Measurements from ENCODE around the gene SECISBP2.
"Not testable (repeated sequence)": the region's sequence is repeated elsewhere in the genome, so short reads cannot be mapped to it uniquely, and the experiment has no call there.

SECISBP2 gene

DNA sequence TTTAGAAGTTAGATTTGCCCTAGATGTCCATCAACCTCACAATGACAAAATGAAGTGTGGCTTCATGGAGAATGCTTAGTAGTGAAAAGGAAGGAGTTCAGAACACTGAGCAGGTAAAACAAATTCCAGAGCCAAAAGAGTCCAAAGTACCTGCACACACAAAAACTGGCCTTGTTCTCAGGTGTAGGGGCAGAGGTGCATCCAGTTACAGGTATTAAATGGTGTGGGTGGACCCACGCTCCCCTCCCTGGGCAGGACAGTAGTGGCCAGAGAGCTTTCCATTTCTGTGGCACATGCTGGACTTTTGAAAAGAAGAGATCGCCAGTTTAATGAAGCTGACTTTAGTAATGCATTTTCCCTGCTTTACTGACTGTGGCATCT lies 47.2 kb downstream of the SECISBP2 start:
- peak; percentile 47 for DNase-seq

DNA sequence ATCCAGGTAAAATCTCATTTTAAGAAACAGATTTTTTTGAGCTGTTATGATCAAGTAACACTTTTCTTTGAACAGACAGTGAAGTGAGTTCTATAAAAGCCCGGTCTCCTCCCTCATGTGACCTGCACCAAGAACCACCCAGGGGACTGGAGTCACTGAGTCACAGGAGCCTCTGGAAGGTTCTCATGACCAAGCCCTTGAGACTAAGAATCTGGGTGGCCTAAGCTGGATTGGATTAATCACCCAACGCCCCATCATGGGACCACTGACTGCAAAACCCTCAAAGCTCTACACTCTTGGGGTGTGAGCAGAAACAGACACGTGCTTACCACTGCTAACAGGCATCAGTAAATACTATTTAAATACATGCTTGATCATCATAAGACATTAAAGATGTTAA lies 48.4 kb downstream of the SECISBP2 start:
- DNase-seq: no peak

DNA sequence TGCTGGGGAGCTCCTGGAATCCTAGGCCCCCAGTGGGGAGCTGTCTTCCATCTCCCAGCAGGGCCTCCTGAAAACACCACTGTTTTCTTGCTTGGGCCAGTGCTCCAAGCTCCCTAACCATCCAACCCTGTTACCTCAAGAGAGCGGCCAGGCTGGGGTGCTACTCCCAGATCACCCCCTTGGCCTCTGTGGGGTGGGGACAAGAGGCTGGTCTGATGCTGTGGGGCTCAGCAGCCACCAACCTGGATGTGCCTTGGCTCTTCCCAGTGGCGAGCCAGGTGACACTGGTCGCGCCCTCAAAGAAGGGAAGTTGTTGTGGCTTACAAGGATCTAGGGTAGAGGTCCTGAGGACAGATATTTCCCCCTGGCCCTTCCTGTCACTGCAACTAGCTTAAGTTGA lies 49.0 kb downstream of the SECISBP2 start:
- no peak for DNase-seq

DNA sequence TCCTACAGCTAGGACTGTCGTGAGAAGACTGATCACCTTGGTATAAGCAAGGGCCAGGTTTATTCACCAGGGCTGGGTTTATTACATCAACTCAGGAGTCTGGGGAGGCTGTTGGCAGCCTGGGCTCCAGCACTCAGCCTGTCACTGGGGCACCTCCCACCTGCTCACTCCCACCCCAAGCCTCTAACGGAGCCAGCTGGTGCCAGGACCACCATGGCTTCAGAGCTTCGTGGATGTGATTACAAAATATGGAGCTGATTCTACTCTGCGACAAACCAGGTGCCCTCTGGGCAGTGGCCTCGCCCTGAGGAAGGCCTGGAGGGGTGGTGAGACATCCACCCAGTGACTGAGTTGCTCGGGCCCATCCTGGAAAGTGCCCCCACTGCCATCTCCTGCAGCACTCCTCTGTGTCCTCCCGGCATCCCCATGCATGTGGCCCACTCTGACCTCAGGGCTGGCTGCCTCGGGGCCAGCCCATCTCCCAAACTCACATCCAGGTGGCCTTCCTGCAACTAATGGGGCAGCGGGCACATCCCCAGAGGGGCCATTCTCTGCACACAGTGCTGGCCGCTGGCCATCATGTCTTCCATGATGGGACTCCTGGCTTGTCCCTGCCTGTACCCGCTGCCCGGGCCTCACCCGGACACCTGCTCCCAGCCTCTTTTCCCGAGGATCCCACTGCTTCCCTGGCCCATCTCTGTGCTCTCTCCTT lies 49.6 kb downstream of the SECISBP2 start:
- DNase-seq: no peak

DNA sequence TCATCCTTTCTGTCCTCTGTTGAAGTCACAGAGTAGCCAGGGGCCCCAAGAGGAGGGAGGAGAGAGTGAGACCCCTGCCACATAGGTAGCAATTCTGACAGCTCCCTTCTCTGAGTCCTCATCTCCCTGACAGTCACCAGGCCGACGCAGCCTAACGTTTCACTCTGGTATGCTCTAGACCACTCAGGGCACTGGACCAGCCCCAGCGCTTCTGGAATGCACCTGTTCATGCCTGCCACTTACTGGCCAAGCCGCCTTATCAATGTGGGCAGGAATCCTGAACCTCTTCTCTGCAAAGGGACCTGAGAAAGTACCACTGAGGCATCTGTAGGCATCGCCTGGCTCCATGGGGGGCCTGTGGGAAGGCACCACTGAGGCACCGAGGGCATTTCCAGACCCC lies 50.2 kb downstream of the SECISBP2 start:
- DNase-seq: no peak

DNA sequence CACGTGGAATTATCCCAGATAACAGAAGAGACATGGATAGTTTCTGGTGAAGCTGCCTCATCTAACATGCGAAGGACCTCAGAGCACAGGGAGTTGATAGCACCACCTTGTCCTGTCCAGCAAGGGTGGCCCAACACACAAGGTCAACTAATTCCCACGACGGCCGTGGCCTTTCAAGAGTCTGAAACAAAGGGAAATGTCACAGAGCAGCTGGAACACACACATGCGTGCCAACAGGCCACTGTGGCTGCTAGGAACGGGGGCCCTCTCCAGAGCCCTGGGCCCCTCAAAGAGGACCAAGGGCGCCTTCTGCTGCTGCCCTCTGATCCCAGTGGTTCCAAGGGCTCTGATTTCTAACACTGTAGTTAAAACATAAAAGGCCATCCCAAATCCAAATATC lies 50.7 kb downstream of the SECISBP2 start:
- DNase-seq: no peak

DNA sequence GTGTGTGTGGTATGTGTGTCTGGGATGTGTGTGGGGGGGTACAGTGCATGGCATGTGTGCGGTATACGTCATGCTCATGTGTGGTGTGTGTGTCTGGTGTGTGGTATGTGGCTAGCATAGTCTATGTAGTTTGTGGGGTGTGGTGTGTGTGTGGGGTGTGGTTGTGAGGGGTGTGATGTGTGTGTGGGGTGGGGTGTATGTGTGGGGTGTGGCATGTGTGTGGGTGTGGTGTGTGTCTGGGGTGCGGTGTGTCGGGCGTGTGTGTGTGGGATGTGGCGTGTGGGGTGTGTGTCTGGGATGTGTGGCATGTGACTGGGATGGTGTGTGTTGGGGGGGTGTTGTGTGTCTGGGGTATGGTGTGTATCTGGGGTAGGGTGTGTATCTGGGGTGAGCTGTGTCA lies 52.3 kb downstream of the SECISBP2 start:
- no peak for DNase-seq

DNA sequence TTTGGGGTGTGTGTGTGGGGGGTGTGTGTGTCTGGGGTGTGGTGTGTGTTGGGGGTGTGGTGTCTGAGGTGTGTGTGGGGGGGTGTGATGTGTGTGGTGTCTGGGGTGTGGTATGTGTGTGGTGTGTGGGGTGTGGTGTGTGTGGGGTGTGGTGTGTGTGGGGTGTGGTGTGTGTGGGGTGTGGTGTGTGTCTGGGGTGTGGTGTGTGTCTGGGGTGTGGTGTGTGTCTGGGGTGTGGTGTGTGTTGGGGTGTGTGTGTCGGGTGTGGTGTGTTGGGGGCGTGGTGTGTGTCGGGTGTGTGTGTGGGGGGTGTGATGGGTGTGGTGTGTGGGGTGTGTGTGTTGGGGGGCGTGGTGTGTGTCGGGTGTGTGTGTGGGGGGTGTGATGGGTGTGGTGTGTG lies 53.5 kb downstream of the SECISBP2 start:
- DNase-seq: not testable (repeated sequence)

DNA sequence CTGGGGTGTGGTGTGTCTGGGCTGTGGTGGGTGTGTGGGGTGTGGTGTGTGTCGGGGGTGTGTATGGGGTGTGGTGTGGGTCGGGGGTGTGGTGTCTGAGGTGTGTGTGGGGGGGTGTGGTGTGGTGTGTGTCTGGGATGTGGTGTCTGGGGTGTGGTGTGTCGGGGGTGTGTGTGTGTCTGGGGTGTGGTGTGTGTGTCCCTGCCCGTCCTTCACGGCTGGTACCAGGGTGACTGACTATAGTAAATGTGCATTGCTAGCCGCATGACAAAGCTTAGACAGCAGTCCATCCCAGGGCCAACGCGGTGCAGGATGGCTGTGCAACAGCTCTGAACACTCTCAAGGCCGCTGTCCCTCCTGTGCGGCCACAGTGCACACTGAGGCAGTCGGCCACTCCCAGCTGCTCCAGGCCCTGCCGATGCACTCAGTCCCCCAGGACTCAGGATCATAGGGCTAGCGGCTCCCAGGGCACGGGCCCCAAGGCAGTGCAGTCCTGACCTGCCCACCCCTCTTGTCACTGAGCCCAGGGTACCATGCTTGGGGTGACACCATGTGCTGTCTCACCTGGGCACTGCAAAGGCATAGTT lies 54.0 kb downstream of the SECISBP2 start:
- DNase-seq: no peak

DNA sequence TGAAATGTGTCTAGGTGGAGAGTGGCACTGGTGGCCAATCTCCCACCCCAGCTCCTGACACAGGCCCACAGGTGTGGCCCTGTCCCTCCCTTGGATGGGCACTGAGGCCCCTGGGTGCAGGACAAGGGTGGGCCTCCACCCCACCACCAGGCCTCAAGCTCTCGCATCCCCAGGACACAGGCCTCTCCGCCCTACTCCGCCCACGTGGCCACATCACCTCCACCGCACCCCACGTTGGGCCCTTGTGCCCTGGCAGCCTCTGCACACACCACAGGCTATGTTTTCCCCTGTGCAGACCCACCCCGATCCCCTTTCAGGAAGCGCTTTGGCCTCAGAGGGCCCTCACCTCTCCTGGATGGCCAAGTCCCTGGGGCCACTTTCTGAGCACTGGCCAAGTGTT lies 54.7 kb downstream of the SECISBP2 start:
- no peak for DNase-seq

DNA sequence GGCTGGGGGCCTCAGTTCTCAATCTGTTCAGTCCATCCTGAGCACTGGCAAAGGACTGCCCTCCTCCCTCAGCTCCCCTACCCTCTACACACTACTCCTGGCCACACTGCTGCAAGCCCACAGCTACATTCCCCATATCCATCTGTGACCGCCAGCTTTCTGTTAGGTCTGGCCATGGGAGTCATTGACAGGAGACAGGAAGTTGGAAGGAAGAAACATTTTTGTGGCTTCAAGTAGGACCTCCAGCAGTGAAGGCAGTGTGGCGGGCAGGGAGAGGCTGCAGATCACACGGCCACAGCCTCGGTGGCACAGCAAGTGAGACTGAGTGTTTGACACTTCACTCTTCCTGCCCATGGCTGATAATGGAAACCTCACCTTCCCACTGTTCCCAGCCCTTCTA lies 55.9 kb downstream of the SECISBP2 start:
- DNase-seq: no peak

DNA sequence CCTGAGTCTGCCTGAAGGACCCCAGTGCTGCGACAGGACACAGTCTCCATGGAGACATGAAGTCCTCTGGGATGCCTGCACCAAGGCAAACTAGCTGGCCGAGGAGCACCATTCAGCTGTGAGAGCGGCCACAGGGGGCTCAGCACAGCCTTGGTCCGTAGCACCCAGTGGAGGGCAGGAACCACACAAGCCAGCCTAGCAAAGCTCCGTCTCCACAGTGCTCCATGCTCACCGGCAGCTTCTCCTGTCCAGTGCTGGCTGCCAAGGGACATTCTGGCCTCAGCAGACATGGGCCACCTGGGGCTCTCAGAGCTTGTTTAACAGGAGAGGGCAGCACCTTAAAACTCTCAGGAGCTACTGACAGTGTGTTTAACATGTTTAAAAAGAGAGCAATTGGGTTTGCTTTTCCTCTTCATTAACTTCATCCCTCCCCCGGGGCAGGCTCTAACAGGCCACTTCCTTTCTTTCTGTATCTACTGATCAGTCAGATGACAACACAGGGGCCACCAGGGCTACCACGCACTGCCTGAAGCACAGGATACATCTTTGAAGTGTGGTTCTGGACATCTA lies 57.0 kb downstream of the SECISBP2 start:
- no peak for DNase-seq

DNA sequence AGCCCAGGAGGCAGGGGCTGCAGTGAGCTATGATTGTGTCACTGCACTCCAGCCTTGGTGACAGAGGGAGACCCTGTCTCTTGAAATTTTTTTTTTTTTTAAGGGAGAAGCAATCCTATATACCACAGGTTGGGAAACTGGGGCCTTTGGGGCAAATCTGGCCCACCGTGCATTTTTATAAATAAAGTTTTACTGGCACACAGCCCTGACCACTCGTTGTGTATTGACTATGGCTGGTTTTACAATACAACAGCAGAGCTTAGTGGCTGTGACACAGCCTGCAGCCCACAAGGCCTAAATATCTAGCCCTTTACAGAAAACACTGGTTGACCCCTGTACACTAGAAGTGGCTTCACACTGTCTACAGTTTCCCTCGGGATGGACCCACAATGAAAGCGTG lies 58.0 kb downstream of the SECISBP2 start:
- DNase-seq: no peak

DNA sequence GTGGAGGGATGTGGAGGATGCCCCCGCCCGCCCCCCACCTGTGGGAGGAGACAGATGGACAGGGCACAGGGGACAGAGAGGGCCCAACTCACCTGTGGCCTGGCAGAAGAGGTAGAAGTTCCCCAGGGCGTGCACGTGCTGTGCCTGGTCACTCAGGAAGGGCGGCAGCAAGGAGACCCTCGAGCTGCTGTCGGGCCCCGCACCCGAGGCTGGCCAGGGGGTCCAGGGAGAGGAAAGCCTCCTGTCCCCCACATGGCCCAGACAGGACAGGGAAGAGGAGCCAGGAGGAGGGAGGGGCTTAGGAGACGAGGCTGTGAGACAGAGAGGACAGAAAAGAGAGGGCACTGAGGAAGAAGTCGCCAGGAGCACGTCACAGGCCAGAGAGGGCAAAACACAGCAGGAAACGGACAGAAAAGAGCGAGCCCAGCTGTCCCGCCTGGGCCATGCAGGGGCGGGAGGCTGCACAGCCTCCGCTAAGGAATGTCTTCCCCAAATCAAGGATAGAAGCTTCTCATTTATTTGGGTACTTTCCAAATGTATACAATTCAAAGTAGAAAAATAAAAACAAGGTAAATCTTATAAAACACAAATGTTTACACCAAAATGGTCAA lies 58.5 kb downstream of the SECISBP2 start:
- DNase-seq: no peak

DNA sequence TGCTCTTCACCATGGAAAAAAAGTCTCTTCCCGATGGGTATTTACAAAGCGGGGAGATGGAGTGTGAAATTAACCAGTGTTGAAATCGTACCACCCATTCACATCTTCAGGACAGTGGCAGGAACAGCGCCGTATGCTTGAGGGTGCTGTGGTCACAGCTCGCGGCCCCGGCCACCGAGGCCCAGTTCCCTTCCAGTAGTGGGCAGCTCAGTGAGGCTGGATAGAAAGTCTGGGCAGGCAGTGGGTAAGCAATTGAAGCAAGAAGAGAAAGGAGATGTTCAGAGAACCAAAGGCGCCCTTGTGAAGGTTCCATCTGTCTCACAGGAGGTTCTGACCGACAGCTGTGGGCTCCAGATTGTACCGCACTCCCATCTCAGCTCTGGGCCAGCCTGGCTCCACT lies 59.1 kb downstream of the SECISBP2 start:
- DNase-seq: no peak

DNA sequence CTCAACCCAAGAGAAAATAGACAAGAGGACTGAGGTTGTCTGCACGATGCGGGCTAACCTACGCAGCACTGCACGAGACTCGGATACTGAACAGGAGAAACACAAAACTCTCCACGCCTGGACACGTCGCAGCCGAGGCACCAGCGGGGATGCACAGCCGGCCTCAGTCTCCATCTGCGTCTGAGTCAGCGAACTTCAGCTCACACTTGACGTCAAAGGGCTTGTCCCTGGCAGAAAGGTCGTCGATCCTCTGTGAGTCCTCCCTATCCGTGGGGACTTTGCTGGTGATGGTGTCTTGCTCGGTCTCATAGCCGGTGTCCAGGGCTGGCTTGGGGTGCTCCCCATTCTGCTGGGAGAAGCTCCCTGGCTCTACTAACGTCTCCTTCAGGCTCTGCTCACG lies 60.2 kb downstream of the SECISBP2 start:
- DNase-seq: no peak

DNA sequence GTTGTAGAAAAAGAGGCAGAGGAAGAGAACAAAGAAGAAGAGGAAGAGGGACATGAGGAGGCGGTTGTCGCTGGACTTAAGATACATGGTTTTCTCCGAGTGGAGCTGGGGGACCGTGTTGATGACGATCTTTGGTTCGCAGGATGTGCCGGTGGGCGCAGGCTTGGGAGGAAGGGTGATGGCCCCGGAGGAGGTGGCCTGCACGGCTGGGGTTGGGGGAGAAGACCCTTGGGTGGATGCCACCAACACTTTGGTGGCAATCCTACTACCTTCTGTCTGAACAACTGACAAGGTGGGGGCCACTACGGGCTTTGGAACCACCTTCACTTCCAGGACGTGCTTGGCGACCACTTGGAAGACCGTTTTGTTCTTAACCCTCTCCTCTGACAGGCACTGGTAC lies 60.7 kb downstream of the SECISBP2 start:
- no peak for DNase-seq

DNA sequence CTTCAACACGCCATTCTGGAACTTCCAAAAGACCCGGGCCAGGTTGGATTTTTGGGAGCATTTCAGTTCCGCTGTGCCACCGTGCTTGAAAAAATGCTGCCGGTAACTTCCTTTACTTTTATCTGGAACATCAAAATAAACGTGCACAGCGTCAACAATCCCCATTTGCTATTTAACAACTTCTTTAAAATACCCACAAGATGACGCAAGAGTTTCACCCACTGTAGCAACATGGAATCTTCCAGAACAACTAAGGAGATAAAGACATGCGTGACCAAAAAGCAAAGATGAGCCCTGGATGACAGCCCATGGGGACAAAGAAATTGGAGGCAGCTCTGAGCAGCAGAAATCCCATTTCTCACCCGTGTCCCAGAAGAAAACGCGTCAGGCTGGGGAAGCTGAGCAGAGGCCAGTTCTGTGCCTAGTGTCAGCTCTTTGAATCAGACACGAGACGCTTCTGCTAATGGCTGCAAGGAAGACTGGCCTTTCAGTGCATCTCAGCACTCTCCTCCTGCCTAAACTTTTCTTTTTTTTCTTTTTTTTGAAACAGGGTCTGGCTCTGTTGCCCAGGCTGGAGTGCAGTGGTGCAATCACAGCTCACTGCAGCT lies 61.3 kb downstream of the SECISBP2 start:
- DNase-seq: no peak

DNA sequence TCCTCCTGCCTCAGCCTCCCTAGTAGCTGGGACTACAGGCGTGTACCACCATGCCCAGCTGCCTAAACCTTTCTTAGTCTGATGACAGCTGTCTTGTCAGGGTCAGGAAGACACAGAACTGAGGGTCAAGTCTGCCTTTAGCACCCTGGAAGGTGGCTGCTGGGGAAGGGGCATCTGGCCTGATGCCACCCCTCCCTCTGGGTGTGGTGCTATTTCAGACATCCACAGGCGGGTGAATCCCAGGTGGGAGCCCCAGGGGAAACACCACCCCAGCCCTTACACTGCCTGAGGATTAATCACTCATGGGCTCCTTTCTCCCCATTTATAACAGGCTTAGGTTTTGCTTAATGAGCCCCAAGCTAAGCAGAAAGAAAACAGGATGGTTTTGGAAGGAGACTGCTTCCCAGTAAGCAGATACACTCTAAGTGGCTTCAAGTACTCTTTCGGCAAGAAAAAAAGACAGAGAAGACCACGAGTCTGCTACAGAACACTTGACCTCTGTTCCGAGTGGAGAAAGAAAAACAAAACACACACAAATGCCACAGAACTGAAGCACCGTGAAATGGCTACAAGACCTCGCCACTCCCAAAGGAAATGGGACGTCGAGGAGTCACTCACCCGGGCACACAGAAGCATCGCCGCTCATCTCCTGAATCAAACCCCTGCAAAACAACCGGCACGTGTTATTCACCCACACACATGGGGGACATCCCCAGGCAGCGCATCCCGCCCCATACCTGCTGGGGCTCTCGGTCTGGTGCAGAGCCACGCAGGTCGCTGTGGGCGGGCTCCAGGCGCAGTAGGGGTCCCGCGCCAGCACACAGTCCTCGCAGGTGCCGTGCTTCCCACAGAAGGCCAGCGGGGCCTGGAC lies 62.4 kb downstream of the SECISBP2 start:
- no peak for DNase-seq

DNA sequence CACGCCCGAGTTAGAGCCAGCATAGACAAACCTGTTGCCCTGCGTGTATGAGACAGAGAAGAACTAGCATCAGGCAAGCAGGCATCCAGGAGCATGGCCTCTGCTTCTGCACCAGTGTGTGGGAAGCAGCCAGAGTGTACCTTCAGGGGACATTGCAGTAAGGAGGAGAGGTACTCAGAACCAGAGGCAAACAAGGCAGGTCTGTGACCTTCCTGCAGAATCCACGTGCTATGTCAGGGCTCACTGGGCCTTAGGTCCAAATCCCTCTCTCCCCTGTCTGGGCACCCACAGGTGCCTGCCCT lies 63.0 kb downstream of the SECISBP2 start:
- DNase-seq: no peak

DNA sequence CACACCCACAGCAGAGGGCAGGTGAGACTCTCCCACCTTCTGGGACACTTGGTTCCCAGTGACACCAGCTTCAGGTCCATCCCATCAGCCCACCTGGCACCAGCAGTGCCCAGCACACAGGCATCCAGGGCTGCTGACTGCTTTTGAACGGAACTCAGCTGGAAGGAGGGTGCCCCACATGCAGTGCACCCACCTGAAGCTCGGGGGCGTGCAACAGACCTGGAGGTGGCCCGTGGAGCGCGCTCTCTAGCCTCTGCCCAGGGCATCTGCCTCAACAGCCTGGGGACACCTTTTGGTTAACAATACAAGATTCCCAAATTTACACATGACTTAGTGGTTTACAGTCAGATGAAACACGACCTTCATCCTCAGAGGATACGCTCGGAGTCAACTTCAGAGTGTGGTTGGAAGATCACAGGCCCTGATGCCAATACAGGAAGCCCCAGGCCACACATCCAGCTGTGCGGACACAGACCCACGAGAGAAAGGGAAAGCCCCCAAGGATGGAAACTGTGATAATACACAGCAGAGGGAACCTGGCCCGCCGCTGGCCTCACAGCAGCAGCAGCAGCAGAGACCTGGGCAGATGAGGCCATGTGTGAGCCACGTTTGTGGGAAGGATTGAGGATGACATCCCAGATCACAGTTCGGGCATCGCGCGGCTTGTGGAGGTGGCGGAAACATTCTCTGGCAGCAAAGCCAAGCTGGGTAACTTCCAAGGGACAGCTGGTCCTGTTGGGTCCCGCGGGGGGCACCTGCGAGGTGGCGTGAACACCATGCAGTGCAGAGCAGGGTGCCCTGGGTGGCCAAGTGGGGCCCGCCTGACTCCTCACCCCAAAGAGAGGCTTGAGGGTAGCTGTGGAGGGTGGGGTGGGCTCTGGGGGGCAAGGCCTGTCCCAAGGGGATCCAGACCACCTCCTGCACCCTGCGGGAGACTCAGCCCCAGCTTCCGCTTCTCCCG lies 64.0 kb downstream of the SECISBP2 start:
- DNase-seq: no peak

All from activated CD8-positive, alpha-beta memory T cell treated with anti-CD3 and anti-CD28 coated beads, Interleukin-2, amount 50 U/mL, for 48 hours (primary cell).